Thoracic aorta (tissue), 2 donors: ENCODE measurements around the gene BMPR1A. TPM values are rescaled to one million over a fixed set of nuclear protein-coding genes. Genes with fewer than 3 reads are reported as not detected.
A peak's percentile ranks its signal among the peaks of the same experiment; 100 is the strongest.

ENCODE experiments used
- ATAC-seq: fragments of 150-250 bp; one replicate; pipeline ENCODE4 v1.8.0; 2017; ENCODE audit warnings: low read depth; ENCODE audit not compliant: insufficient number of reproducible peaks, low FRiP score
- DNase-seq: peaks from one replicate; pipeline ENCODE4 v3.0.0-alpha.2; 2020; ENCODE audit warnings: low spot score
- H3K27ac ChIP-seq, 2 donors: fragments of 200-600 bp; sonication (generic); 1 replicate in 1 of 2; 2 replicates in 1 of 2; pipeline ENCODE4 v1.5.1; 2016; ENCODE audit warnings: mild to moderate bottlenecking in 2 of 2, moderate library complexity in 2 of 2
- H3K27me3 ChIP-seq: fragments of 200-600 bp; sonication (generic); replicated peaks from 2 replicates; pipeline ENCODE4 v1.6.0; 2016; ENCODE audit warnings: mild to moderate bottlenecking; ENCODE audit not compliant: insufficient read depth
- H3K36me3 ChIP-seq: fragments of 200-600 bp; sonication (generic); one replicate; pipeline ENCODE4 v1.5.1; 2016
- H3K4me1 ChIP-seq, 2 donors: fragments of 200-600 bp; sonication (generic); 1 replicate in 1 of 2; 2 replicates in 1 of 2; pipeline versions ENCODE4 v1.5.1 to v1.6.0; 2016; ENCODE audit warnings: low read depth in 2 of 2, mild to moderate bottlenecking in 1 of 2; ENCODE audit not compliant: control insufficient read depth in 1 of 2
- H3K4me3 ChIP-seq: fragments of 200-600 bp; sonication (generic); 2 replicates; pipeline ENCODE4 v1.5.1; 2016; ENCODE audit warnings: mild to moderate bottlenecking
- H3K9me3 ChIP-seq: fragments of 200-600 bp; sonication (generic); 2 replicates; pipeline ENCODE4 v1.5.1; 2016
- CTCF ChIP-seq: fragments of 200-600 bp; sonication (generic); IDR thresholded peaks from one replicate; pipeline ENCODE4 v1.5.1; 2019; ENCODE audit warnings: antibody characterized with exemption
- total RNA-seq, 2 donors: library from RNA; depleted of rRNA; stranded (reverse); fragments of >200 nt; gene quantifications; one replicate each; pipeline versions ENCODE4 v1.1.0 to v1.2.3, GENCODE V29; 2016

The BMPR1A gene
- total RNA-seq, 2 donors from 2014 or later = 69.0 to 130 TPM

- Histone ChIP-seq H3K9me3 (no peaks in the 10 kb centered on the region), H3K27me3 (no peaks in the 10 kb centered on the region), H3K36me3 (no peaks in the 10 kb centered on the region), H3K27ac (peak overlapping the region; percentile 99 to 100), H3K4me3 (peak overlapping the region; percentile 81), H3K4me1 (peaks cover 14 to 65% of the 10 kb centered on the region in 2 donors)
- no peak for DNase-seq
- no peak for ATAC-seq
- TF ChIP-seq CTCF = no peak
Measured at GRCh38 chr10:86759073-86759672, 2.8 kb downstream of the BMPR1A start.

GRCh38 chr10:86763404-86763803, 7.0 kb downstream of the BMPR1A start:
- ATAC-seq (no peak), DNase-seq (no peak)
- Histone ChIP-seq H3K4me3 (peak overlapping the region; percentile 16), H3K36me3 (no peaks in the 10 kb centered on the region), H3K9me3 (no peaks in the 10 kb centered on the region), H3K27me3 (no peaks in the 10 kb centered on the region), H3K4me1 (peaks cover 12 to 88% of the 10 kb centered on the region in 2 donors), H3K27ac (peak overlapping the region; percentile 41 to 62)
- TF ChIP-seq CTCF = no peak

DNA sequence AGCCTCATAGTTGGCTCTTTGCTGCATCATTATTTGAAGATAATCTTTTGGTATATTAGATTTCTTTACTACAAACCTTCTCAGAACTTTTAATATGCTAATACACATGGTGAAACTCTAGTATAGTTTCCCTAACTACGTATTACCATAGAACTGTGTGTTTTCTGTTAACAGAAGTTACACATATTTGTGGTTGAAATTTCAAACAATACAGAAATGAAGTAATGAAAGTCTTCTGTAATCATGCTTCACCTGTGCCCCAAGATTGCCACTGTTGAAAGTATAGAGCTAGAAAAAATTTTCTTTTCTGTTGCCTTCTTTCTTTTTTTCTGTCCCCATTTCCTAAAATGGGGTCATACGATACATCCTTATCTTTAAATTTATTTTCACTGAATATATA, 9.1 kb downstream of the BMPR1A start:
- no peak for TF ChIP-seq CTCF
- no peak overlapping the region for H3K27ac ChIP-seq
- peaks cover 6 to 91% of the 10 kb centered on the region in 2 donors for H3K4me1 ChIP-seq
- DNase-seq (no peak), ATAC-seq (no peak)
- H3K36me3 ChIP-seq = no peaks in the 10 kb centered on the region
- H3K4me3 ChIP-seq = no peak overlapping the region
- no peaks in the 10 kb centered on the region for H3K9me3 ChIP-seq
- H3K27me3 ChIP-seq = no peaks in the 10 kb centered on the region

- no peak for TF ChIP-seq CTCF
- ATAC-seq = no peak
- peaks cover 4 to 89% of the 10 kb centered on the region in 2 donors for H3K4me1 ChIP-seq
- no peaks in the 10 kb centered on the region for H3K27me3 ChIP-seq
- H3K36me3 ChIP-seq = no peaks in the 10 kb centered on the region
- H3K4me3 ChIP-seq = no peak overlapping the region
- no peaks in the 10 kb centered on the region for H3K9me3 ChIP-seq
- no peak overlapping the region for H3K27ac ChIP-seq
- no peak for DNase-seq
Measured at GRCh38 chr10:86768412-86769062, 12.1 kb downstream of the BMPR1A start.

- Histone ChIP-seq H3K36me3 (no peaks in the 10 kb centered on the region), H3K4me3 (no peak overlapping the region), H3K4me1 (peaks cover 16 to 90% of the 10 kb centered on the region in 2 donors), H3K27ac (no peak overlapping the region), H3K9me3 (no peaks in the 10 kb centered on the region), H3K27me3 (no peaks in the 10 kb centered on the region)
- ATAC-seq (no peak), DNase-seq (no peak)
- no peak for TF ChIP-seq CTCF
Measured at GRCh38 chr10:86769991-86770390, 13.6 kb downstream of the BMPR1A start.
